Measurements from ENCODE around the gene MACROD1.

The MACROD1 gene

DNA sequence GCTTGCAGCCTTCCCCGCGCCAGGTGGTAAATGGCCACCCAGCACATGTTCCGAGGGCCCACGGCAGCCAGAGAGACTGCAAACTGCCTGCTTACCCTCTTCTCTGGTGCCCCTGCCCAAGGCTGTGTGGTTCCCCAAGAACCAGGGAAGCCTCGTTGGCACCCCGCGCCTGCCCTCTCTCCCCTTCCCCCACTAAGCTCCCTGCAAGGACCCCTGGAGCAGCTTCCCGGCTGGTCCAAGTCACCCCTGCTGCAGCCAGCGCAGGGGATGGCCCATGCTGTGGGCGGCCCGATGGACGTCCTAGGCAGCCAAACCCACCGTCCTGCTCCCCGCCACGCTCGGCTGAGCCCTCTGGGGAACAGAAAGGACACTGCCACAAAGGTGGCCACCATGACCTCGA is 30.2 kb downstream of the MACROD1 start:
- TF ChIP-seq, protein P1, sequence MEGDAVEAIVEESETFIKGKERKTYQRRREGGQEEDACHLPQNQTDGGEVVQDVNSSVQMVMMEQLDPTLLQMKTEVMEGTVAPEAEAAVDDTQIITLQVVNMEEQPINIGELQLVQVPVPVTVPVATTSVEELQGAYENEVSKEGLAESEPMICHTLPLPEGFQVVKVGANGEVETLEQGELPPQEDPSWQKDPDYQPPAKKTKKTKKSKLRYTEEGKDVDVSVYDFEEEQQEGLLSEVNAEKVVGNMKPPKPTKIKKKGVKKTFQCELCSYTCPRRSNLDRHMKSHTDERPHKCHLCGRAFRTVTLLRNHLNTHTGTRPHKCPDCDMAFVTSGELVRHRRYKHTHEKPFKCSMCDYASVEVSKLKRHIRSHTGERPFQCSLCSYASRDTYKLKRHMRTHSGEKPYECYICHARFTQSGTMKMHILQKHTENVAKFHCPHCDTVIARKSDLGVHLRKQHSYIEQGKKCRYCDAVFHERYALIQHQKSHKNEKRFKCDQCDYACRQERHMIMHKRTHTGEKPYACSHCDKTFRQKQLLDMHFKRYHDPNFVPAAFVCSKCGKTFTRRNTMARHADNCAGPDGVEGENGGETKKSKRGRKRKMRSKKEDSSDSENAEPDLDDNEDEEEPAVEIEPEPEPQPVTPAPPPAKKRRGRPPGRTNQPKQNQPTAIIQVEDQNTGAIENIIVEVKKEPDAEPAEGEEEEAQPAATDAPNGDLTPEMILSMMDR (conservative IDR thresholded peaks at IDR 0.05; ENCODE audit: low read depth, low read length) = no peak
- no peak for DNase-seq (ENCODE audit: low read depth)
- H3K4me3 ChIP-seq (ENCODE audit: low read depth, low read length) = no peak overlapping the region

DNA sequence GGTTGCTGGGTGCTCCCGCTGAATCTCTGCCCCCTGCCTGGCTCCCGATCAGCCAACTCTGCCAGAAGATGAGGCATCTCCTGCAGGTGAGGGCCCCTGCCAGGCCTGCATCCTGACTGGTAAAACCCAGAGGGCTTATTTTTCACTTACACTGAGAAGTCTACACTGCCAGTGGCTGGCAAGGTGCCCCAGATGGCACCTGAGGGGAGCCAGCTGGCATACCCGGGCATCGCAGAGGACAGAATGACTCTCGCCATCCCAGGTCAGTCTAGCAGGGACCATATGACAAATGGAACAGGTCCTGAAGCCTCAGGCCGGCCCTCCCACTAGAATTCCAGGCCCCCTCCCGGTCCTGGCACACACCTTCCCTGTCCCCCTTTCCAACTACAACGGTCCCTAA is 30.9 kb downstream of the MACROD1 start:
- DNase-seq (ENCODE audit: low read depth) = no peak
- H3K4me3 ChIP-seq (ENCODE audit: low read depth, low read length) = no peak overlapping the region
- TF ChIP-seq, protein P1 (conservative IDR thresholded peaks at IDR 0.05; ENCODE audit: low read depth, low read length) = no peak

DNA sequence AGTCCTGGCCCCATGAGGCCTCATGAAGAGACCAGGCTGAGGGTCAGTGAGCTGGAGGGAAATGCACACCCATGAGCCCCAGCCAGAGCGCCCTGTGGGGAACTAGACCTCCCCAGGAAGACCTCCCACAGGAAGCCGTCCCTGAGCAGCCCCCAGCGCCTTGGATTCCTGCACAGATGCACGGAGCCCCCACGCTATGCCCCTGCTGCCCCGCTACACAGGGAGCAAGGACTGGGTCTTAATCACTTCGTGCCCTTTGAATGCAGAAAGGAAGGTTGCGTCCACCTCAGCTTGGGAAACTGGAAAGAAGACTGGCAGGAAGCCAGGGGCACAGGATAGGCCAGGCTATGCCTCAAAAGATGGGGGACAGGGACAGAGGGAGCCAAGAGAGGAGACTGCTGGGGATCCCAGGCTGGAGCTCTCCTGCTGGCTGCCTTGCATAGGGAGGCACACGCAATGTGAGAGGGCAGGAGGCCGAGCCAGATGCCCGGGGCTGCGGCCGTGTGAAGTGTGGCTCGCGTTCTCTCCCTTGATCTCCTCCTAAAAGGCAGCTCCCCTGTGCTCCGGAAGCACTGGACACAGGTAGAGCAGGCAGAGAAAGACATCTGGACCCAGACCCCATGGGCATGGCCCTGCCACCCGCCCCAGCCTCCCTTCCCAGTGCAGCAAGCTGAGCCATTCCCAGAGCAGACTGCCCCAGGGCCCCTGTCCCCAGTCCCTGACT is 32.8 kb downstream of the MACROD1 start:
- no peak for DNase-seq (ENCODE audit: low read depth)
- H3K4me3 ChIP-seq (ENCODE audit: low read depth, low read length) = no peak overlapping the region
- TF ChIP-seq, protein P1 (conservative IDR thresholded peaks at IDR 0.05; ENCODE audit: low read depth, low read length) = no peak

DNA sequence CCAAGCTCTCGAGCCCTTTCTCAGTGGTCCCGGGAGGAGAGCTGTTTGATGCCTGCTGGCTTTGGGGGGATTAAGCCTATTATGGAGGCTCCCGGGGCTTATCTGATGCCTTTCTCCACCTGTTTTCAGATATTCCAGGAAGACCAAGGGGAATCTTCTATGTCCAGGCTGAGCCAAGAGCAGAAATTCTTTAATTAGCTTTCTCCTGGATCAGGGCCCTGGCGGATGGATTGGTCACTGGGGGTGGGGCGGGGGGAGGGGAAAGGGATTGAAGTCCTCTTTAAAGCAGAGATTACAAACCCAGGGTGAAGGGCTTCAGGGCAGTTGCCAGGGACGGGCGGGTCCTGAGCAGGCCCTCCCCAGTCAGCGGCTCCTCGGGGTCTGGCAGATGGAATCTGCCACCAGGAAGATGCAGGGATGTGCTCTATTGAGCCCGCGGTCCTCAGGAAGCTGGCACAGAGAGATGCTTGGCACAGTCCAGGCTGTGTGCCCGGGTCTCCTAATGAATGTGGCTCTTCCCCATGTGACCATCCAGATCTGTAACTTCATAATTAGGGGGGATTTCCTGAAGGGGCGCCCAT is 33.6 kb downstream of the MACROD1 start:
- no peak overlapping the region for H3K4me3 ChIP-seq (ENCODE audit: low read depth, low read length)
- TF ChIP-seq, protein P1 (conservative IDR thresholded peaks at IDR 0.05; ENCODE audit: low read depth, low read length) = no peak
- DNase-seq (ENCODE audit: low read depth) = no peak

DNA sequence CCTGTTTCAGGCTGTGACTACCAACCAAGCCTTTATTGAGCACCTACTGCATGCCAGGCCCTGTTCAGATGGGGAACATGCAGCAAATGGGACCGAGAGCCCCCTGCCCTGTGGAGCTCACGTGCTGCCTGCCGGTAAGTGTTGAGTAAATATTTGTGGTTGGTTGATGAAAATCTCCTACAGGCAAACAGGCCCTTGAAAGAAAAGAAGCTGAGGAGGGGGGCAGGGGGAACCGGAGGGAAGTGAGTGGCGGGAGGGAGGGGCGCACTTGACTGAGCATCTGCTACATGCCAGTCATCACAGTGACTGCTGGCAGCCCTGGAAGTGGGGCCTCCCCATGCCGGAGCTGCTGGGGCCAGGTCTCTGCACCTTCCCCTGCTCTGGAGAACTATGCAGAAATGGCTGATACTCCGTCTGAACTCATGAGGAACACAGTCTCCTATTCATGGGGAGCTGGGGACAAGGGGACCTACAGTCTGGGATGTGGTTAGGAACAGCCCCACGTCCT is 34.2 kb downstream of the MACROD1 start:
- TF ChIP-seq, protein P1 (conservative IDR thresholded peaks at IDR 0.05; ENCODE audit: low read depth, low read length) = no peak
- no peak for DNase-seq (ENCODE audit: low read depth)
- no peak overlapping the region for H3K4me3 ChIP-seq (ENCODE audit: low read depth, low read length)

DNA sequence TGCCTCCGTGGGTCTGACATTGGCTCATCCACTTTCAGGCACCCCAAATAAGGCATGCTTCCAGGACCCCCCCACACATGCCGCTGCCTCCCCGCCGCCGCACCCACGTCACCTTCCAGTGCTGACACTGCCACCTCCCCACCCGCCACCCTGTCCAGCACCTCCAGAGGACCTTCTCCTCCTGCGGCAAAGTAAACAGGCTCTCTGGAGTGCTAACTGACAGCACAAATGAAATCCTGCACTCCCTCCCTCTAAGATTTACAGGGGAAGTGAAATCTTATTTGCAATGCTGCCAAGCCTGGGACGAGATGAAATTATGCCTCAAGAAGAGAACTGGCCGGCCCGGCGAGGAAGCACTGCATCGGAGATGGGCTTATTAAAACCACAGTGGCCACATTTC is 35.3 kb downstream of the MACROD1 start:
- no peak overlapping the region for H3K4me3 ChIP-seq (ENCODE audit: low read depth, low read length)
- TF ChIP-seq, protein P1 (conservative IDR thresholded peaks at IDR 0.05; ENCODE audit: low read depth, low read length) = no peak
- DNase-seq (ENCODE audit: low read depth) = no peak

DNA sequence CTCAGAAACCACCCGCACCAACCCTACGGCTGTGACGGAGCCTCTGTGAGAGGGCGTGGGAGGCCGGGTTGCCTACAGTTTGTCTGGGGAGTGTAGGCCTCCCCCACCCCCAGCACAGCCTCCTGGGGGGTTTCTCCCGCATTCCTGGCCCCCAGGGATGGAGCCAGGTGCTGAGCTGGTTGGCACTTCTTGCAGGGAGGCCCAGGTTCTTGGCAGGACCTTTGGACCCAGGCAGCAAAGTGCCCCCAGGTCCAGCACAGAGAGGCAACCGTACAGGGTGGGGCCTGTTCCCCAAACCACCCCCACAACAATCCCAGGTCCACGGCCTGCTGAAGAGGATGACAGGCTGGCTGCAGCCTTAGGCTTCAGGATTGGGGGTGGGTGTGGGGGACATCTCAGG is 36.5 kb downstream of the MACROD1 start:
- DNase-seq (ENCODE audit: low read depth) = no peak
- TF ChIP-seq, protein P1 (conservative IDR thresholded peaks at IDR 0.05; ENCODE audit: low read depth, low read length) = no peak
- no peak overlapping the region for H3K4me3 ChIP-seq (ENCODE audit: low read depth, low read length)

Data from choroid plexus epithelial cell (primary cell).